Measurements from ENCODE around the gene RNF43. TPM values are rescaled to one million over a fixed set of nuclear protein-coding genes. Genes with fewer than 3 reads are reported as not detected.

Gene RNF43
- total and polyA plus RNA-seq, 2 donors (not counting 1 experiment from before 2014, with no cell fraction given) = 2.5 to 2.6 TPM

GRCh38 chr17:58371300-58371950, 45.9 kb downstream of the RNF43 start:
- no peak overlapping the region for H3K4me3 Mint-ChIP-seq
- TF ChIP-seq EZH2 (IDR thresholded peaks at IDR 0.05; ENCODE audit: borderline replicate concordance, insufficient read depth, low read depth, low read length, poor library complexity, severe bottlenecking) = no peak
- no peak for TF ChIP-seq CTCF (IDR thresholded peaks at IDR 0.05)
- no peaks in the 10 kb centered on the region for H3K9me3 ChIP-seq (ENCODE audit: control extremely low read depth in 1 of 3, control insufficient read depth in 2 of 3, insufficient read depth in 1 of 3, low read length in 2 of 3)
- 94% methylated on average over 4 of the region's 6 CpGs for WGBS (ENCODE audit: insufficient coverage)
- H3K27me3 ChIP-seq (replicated peaks in 1 of 4; ENCODE audit: control extremely low read depth in 1 of 4, control insufficient read depth in 3 of 4, insufficient read depth in 4 of 4, low read length in 3 of 4) = no peaks in the 10 kb centered on the region
- DNase-seq = no peak
- no peak overlapping the region for H3K4me3 ChIP-seq (ENCODE audit: control extremely low read depth in 1 of 5, extremely low read depth in 1 of 5, insufficient read depth in 1 of 5, low read depth in 2 of 5, low read length in 4 of 5)
- no peaks in the 10 kb centered on the region for H3K79me2 ChIP-seq (ENCODE audit: control insufficient read depth, insufficient read depth, low read length)
- intact Hi-C loops (cut with micrococcal nuclease) = no loop called here
- no peak overlapping the region for H2AFZ ChIP-seq (ENCODE audit: insufficient read depth, low read depth, low read length, poor library complexity, severe bottlenecking)
- peaks cover 31% of the 10 kb centered on the region for H3K4me1 Mint-ChIP-seq
- H3K27ac ChIP-seq (ENCODE audit: low read length in 2 of 2) = no peak overlapping the region
- no peaks in the 10 kb centered on the region for H4K20me1 ChIP-seq (ENCODE audit: control insufficient read depth, insufficient read depth, low read length, poor library complexity, severe bottlenecking)
- no peak overlapping the region for H3K4me2 ChIP-seq (replicated peaks; ENCODE audit: low read depth, low read length, poor library complexity, severe bottlenecking)
- H3K36me3 ChIP-seq (replicated peaks in 1 of 2; ENCODE audit: control extremely low read depth in 1 of 2, control insufficient read depth in 1 of 2, extremely low read depth in 1 of 2, insufficient read depth in 2 of 2, low read length in 1 of 2) = no peaks in the 10 kb centered on the region
- no peak overlapping the region for H3K27ac Mint-ChIP-seq
- no peaks in the 10 kb centered on the region for H3K9me3 Mint-ChIP-seq (ENCODE audit: insufficient read depth)
- H3K9ac ChIP-seq (ENCODE audit: low read length) = no peak overlapping the region
- CTCF ChIA-PET = interaction anchor here (9.3 kb wide), 1 partner anchor 55 kb away, joined by 65 read pairs; no protein-coding TSS in a partner anchor
- no peak for ATAC-seq (ENCODE audit: low read depth)
- no peaks in the 10 kb centered on the region for H3K27me3 Mint-ChIP-seq
- H3K4me1 ChIP-seq (ENCODE audit: control insufficient read depth in 2 of 2, insufficient read depth in 2 of 2, low read length in 2 of 2) = peaks cover 15 to 30% of the 10 kb centered on the region in 2 donors
- POLR2A ChIA-PET = no interaction called here

- Histone ChIP-seq H3K36me3 (replicated peaks in 1 of 2; ENCODE audit: control extremely low read depth in 1 of 2, control insufficient read depth in 1 of 2, extremely low read depth in 1 of 2, insufficient read depth in 2 of 2, low read length in 1 of 2) (no peaks in the 10 kb centered on the region), H2AFZ (ENCODE audit: insufficient read depth, low read depth, low read length, poor library complexity, severe bottlenecking) (no peak overlapping the region), H3K27ac (ENCODE audit: low read length in 2 of 2) (no peak overlapping the region), H4K20me1 (ENCODE audit: control insufficient read depth, insufficient read depth, low read length, poor library complexity, severe bottlenecking) (no peaks in the 10 kb centered on the region), H3K9me3 (ENCODE audit: control extremely low read depth in 1 of 3, control insufficient read depth in 2 of 3, insufficient read depth in 1 of 3, low read length in 2 of 3) (no peaks in the 10 kb centered on the region), H3K27me3 (replicated peaks in 1 of 4; ENCODE audit: control extremely low read depth in 1 of 4, control insufficient read depth in 3 of 4, insufficient read depth in 4 of 4, low read length in 3 of 4) (no peaks in the 10 kb centered on the region), H3K4me2 (replicated peaks; ENCODE audit: low read depth, low read length, poor library complexity, severe bottlenecking) (peak overlapping the region; percentile 26), H3K4me1 (ENCODE audit: control insufficient read depth in 2 of 2, insufficient read depth in 2 of 2, low read length in 2 of 2) (peaks cover 15 to 30% of the 10 kb centered on the region in 2 donors), H3K79me2 (ENCODE audit: control insufficient read depth, insufficient read depth, low read length) (no peaks in the 10 kb centered on the region), H3K4me3 (ENCODE audit: control extremely low read depth in 1 of 5, extremely low read depth in 1 of 5, insufficient read depth in 1 of 5, low read depth in 2 of 5, low read length in 4 of 5) (no peak overlapping the region), H3K9ac (ENCODE audit: low read length) (no peak overlapping the region)
- intact Hi-C loops (cut with micrococcal nuclease) = no loop called here
- 96% methylated on average over 6 of the region's 9 CpGs for WGBS (ENCODE audit: insufficient coverage)
- H3K4me3 Mint-ChIP-seq = peak overlapping the region; percentile 46
- peaks cover 31% of the 10 kb centered on the region for H3K4me1 Mint-ChIP-seq
- ATAC-seq (ENCODE audit: low read depth) (no peak), DNase-seq (no peak)
- ChIA-PET POLR2A (no interaction called here), CTCF (interaction anchor here (1.0 to 9.3 kb wide), 2 partner anchors 25 to 54 kb away, joined by 4 to 65 read pairs; no protein-coding TSS in a partner anchor)
- H3K27ac Mint-ChIP-seq = peak overlapping the region; percentile 8
- no peaks in the 10 kb centered on the region for H3K27me3 Mint-ChIP-seq
- no peaks in the 10 kb centered on the region for H3K9me3 Mint-ChIP-seq (ENCODE audit: insufficient read depth)
- TF ChIP-seq EZH2 (IDR thresholded peaks at IDR 0.05; ENCODE audit: borderline replicate concordance, insufficient read depth, low read depth, low read length, poor library complexity, severe bottlenecking) (no peak), CTCF (IDR thresholded peaks at IDR 0.05) (no peak)
These were observed 46.6 kb downstream of the RNF43 start for GRCh38 chr17:58370716-58371115.

All from B cell (primary cell).